CD4-positive, alpha-beta T cell (primary cell): ENCODE data around the gene SIRT4. TPM values are rescaled to one million over a fixed set of nuclear protein-coding genes. Genes with fewer than 3 reads are reported as not detected.
A peak's percentile ranks its signal among the peaks of the same experiment; 100 is the strongest.

ENCODE experiments used
- ATAC-seq: fragments of 200-7000 bp; cut with Tn5 transposase; one replicate; pipeline ENCODE4 v1.10.0; 2022; ENCODE audit warnings: mild to moderate bottlenecking; ENCODE audit not compliant: poor library complexity
- CTCF ChIA-PET: fragments of 350-600 bp; sonication (Branson Sonifier 250); formaldehyde crosslinking; loops from one replicate; lab custom pipeline; 2021; ENCODE audit warnings: antibody characterized with exemption, inconsistent platforms; lab: Charles Lee
- POLR2A ChIA-PET: fragments of 350-600 bp; sonication (Branson Sonifier 250); formaldehyde crosslinking; loops from one replicate; lab custom pipeline; 2021; ENCODE audit warnings: antibody characterized with exemption, inconsistent platforms; lab: Charles Lee
- DNase-seq, 14 experiments: peaks; one replicate each; pipeline ENCODE4 v3.0.0-alpha.2; 2013 to 2020; ENCODE audit warnings: mixed read lengths in 2 of 14
- H3K27ac ChIP-seq, 2 donors: one replicate each; pipeline versions ENCODE4 v1.5.1 to v1.7.0; 2013; ENCODE audit warnings: low read length in 2 of 2, low read depth in 1 of 2, mild to moderate bottlenecking in 1 of 2
- H3K27me3 ChIP-seq, 2 experiments: 1 replicate in 1 of 2; 2 replicates in 1 of 2; pipeline versions ENCODE4 v1.6.1 to v1.7.0; 2013; ENCODE audit warnings: low read length in 2 of 2, control low read depth in 1 of 2, mild to moderate bottlenecking in 1 of 2, moderate library complexity in 1 of 2; ENCODE audit not compliant: insufficient read depth in 2 of 2, control insufficient read depth in 1 of 2
- H3K36me3 ChIP-seq: one replicate; pipeline ENCODE4 v1.6.1; 2013; ENCODE audit warnings: low read length, control low read depth; ENCODE audit not compliant: insufficient read depth
- H3K4me1 ChIP-seq: one replicate; pipeline ENCODE4 v1.6.1; 2013; ENCODE audit warnings: low read length, control low read depth; ENCODE audit not compliant: insufficient read depth
- H3K4me3 ChIP-seq: one replicate; pipeline ENCODE4 v1.5.1; 2013; ENCODE audit warnings: mild to moderate bottlenecking, low read length, moderate library complexity
- H3K9me3 ChIP-seq, 2 experiments: 1 replicate in 1 of 2; 2 replicates in 1 of 2; pipeline versions ENCODE4 v1.6.1 to v1.7.0; 2013; ENCODE audit warnings: low read length in 2 of 2, mild to moderate bottlenecking in 2 of 2, control low read depth in 1 of 2, moderate library complexity in 1 of 2; ENCODE audit not compliant: control insufficient read depth in 1 of 2, insufficient read depth in 1 of 2
- H3K27ac Mint-ChIP-seq: one replicate; pipeline ENCODE4 v1.8.0; 2020; ENCODE audit warnings: mixed read lengths
- H3K27me3 Mint-ChIP-seq: one replicate; pipeline ENCODE4 v1.8.0; 2021; ENCODE audit warnings: mixed read lengths
- H3K36me3 Mint-ChIP-seq: one replicate; pipeline ENCODE4 v1.8.0; 2021; ENCODE audit warnings: low read depth, mixed read lengths
- H3K4me1 Mint-ChIP-seq: one replicate; pipeline ENCODE4 v1.8.0; 2021; ENCODE audit warnings: low read depth, mixed read lengths
- H3K4me3 Mint-ChIP-seq: one replicate; pipeline ENCODE4 v1.8.0; 2020; ENCODE audit warnings: mild to moderate bottlenecking, mixed read lengths
- H3K9me3 Mint-ChIP-seq: one replicate; pipeline ENCODE4 v1.8.0; 2020; ENCODE audit warnings: mixed read lengths
- intact Hi-C, 2 experiments: fragments of 100-400 bp; cut with DNase I in 1 of 2; cut with micrococcal nuclease in 1 of 2; formaldehyde crosslinking; loops; one replicate each; pipeline versions ENCODE4 v1.15.1 to v1.9.0; 2023 to 2025; cut with DNase I, micrococcal nuclease
- total RNA-seq, 174 experiments: library from RNA in 2 of 174; stranded (reverse) in 2 of 174; gene quantifications; one replicate each; pipeline ENCODE4 v1.2.3 and lab custom pipeline; 2021 to 2026
- TF ChIP-seq, protein P1 (sequence below): fragments of 200-600 bp; IDR thresholded peaks from one replicate; pipeline ENCODE4 v1.8.0; 2022; ENCODE audit warnings: antibody characterized with exemption, mild to moderate bottlenecking

Gene SIRT4
- total RNA-seq, 2 experiments from 2014 or later = 0.59 TPM; not detected in 1

- POLR2A ChIA-PET = no interaction called here
- DNase-seq = no peak
- CTCF ChIA-PET = interaction anchor here (1.4 kb wide), 1 partner anchor 113 kb away, joined by 4 read pairs; no protein-coding TSS in a partner anchor
- Histone ChIP-seq H3K4me3 (no peak overlapping the region), H3K27me3 (peaks cover 8 to 9% of the 10 kb centered on the region in 2 experiments), H3K36me3 (no peaks in the 10 kb centered on the region), H3K9me3 (no peaks in the 10 kb centered on the region), H3K4me1 (peaks cover 3% of the 10 kb centered on the region), H3K27ac (no peak overlapping the region)
- Mint-ChIP-seq H3K4me1 (no peaks in the 10 kb centered on the region), H3K27me3 (peaks cover 27% of the 10 kb centered on the region), H3K27ac (no peak overlapping the region), H3K4me3 (no peak overlapping the region), H3K9me3 (no peaks in the 10 kb centered on the region), H3K36me3 (no peaks in the 10 kb centered on the region)
- ATAC-seq = no peak
- TF ChIP-seq, protein P1, sequence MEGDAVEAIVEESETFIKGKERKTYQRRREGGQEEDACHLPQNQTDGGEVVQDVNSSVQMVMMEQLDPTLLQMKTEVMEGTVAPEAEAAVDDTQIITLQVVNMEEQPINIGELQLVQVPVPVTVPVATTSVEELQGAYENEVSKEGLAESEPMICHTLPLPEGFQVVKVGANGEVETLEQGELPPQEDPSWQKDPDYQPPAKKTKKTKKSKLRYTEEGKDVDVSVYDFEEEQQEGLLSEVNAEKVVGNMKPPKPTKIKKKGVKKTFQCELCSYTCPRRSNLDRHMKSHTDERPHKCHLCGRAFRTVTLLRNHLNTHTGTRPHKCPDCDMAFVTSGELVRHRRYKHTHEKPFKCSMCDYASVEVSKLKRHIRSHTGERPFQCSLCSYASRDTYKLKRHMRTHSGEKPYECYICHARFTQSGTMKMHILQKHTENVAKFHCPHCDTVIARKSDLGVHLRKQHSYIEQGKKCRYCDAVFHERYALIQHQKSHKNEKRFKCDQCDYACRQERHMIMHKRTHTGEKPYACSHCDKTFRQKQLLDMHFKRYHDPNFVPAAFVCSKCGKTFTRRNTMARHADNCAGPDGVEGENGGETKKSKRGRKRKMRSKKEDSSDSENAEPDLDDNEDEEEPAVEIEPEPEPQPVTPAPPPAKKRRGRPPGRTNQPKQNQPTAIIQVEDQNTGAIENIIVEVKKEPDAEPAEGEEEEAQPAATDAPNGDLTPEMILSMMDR = no peak
- intact Hi-C loops = loop anchor here (5.0 to 10.0 kb wide), 2 partner anchors 64 to 362 kb away; partner anchors contain the start of gene UNC119B (in 1 of the 2)
Measured at GRCh38 chr12:120353136-120353535, 51.0 kb downstream of the SIRT4 start.

DNA sequence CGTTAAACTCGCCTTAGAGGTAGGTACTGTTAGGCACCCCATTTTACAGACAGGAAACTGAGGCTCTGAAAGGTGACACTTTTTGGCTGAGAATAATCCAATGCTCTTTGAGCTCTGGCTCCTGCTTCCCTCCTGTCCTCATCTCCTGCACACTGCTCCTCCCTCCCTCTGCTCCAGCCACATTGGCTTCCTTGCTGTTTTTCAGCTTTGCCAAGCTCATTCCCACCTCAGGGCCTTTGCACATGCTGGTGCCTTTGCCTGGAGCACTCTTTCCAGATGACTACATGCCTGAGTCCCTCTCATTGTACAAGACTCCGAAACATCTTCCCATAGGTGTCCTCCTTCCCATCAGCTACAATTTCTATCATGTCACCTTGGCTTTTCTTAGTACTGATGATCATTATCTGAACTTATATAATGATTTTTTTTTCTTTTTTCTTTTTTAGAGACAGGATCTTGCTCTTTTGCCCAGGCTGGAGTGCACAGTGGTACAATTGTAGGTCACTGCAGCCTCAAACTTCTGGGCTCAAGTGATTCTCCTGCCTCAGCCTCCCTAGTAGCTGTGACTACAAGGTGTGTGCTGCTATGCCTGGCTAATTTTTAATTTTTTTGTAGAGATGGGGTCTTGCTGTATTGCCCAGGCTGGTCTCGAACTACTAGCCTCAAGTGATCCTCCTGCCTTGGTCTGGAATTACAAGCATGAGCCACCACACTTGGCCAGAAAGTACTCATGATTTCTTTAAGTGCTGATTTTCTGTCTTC is 51.6 kb downstream of the SIRT4 start:
- no peaks in the 10 kb centered on the region for H3K9me3 ChIP-seq
- ChIA-PET POLR2A (no interaction called here), CTCF (interaction anchor here (1.4 kb wide), 1 partner anchor 113 kb away, joined by 4 read pairs; no protein-coding TSS in a partner anchor)
- ATAC-seq = no peak
- no peaks in the 10 kb centered on the region for H3K36me3 ChIP-seq
- intact Hi-C loops = loop anchor here (5.0 to 10.0 kb wide), 2 partner anchors 64 to 361 kb away; partner anchors contain the start of gene UNC119B (in 1 of the 2)
- H3K4me1 ChIP-seq = peaks cover 3% of the 10 kb centered on the region
- Mint-ChIP-seq H3K9me3 (no peaks in the 10 kb centered on the region), H3K36me3 (no peaks in the 10 kb centered on the region), H3K27ac (no peak overlapping the region), H3K4me3 (no peak overlapping the region), H3K27me3 (peaks cover 30% of the 10 kb centered on the region), H3K4me1 (no peaks in the 10 kb centered on the region)
- H3K27ac ChIP-seq = no peak overlapping the region
- H3K27me3 ChIP-seq = peaks cover 7 to 10% of the 10 kb centered on the region in 2 experiments
- no peak for DNase-seq
- TF ChIP-seq, protein P1 = no peak
- no peak overlapping the region for H3K4me3 ChIP-seq

GRCh38 chr12:120356567-120357030 is 54.5 kb downstream of the SIRT4 start:
- Mint-ChIP-seq H3K27ac (no peak overlapping the region), H3K36me3 (no peaks in the 10 kb centered on the region), H3K4me1 (no peaks in the 10 kb centered on the region), H3K27me3 (peaks cover 54% of the 10 kb centered on the region), H3K9me3 (no peaks in the 10 kb centered on the region), H3K4me3 (no peak overlapping the region)
- no peak overlapping the region for H3K27ac ChIP-seq
- peaks cover 5% of the 10 kb centered on the region for H3K4me1 ChIP-seq
- peaks cover 0 to under 1% of the 10 kb centered on the region in 2 experiments for H3K9me3 ChIP-seq
- ChIA-PET POLR2A (interaction anchor here (0.5 kb wide), 1 partner anchor 216 kb away, joined by 3 read pairs; no protein-coding TSS in a partner anchor), CTCF (interaction anchor here (2.2 kb wide), 1 partner anchor 11 kb away, joined by 8 read pairs; no protein-coding TSS in a partner anchor)
- ATAC-seq (peak; percentile 88), DNase-seq (peak; percentile 56 to 81 (median 65))
- H3K36me3 ChIP-seq = no peaks in the 10 kb centered on the region
- H3K4me3 ChIP-seq = no peak overlapping the region
- intact Hi-C loops = loop anchor here (1.0 to 10.0 kb wide), 7 partner anchors 74 to 756 kb away; partner anchors contain the start of genes DYNLL1 (in 1 of the 2) and UNC119B (in 1 of the 2)
- peaks cover 18 to 28% of the 10 kb centered on the region in 2 experiments for H3K27me3 ChIP-seq
- TF ChIP-seq, protein P1 = peak; percentile 91
